Measurements from ENCODE around the gene JMJD7.

DNA sequence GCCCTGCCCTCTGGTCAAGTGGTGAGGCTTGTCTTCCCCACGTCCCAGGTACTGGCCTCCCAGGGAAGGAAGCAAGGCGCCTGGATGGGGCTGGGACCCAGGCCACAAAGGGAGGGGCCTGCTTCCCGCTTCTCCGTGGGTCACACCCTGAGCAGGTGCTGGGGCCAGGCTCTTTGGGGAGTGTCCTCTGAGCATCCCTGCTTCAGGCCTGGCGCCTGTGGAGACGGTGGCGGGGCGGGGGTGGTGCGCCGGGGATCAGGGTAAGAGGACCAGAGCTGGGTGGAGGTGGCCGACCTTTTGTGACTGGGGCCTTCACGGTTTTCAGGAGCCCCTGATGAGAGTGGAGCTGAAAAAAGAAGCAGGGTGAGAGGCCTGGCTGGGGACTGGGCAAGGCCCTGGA, 14.3 kb downstream of the JMJD7 start:
- TF ChIP-seq, protein P1, sequence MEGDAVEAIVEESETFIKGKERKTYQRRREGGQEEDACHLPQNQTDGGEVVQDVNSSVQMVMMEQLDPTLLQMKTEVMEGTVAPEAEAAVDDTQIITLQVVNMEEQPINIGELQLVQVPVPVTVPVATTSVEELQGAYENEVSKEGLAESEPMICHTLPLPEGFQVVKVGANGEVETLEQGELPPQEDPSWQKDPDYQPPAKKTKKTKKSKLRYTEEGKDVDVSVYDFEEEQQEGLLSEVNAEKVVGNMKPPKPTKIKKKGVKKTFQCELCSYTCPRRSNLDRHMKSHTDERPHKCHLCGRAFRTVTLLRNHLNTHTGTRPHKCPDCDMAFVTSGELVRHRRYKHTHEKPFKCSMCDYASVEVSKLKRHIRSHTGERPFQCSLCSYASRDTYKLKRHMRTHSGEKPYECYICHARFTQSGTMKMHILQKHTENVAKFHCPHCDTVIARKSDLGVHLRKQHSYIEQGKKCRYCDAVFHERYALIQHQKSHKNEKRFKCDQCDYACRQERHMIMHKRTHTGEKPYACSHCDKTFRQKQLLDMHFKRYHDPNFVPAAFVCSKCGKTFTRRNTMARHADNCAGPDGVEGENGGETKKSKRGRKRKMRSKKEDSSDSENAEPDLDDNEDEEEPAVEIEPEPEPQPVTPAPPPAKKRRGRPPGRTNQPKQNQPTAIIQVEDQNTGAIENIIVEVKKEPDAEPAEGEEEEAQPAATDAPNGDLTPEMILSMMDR (conservative IDR thresholded peaks at IDR 0.05): no peak
- TF ChIP-seq EZH2 (IDR thresholded peaks at IDR 0.05; ENCODE audit: low read depth): no peak
